ENCODE measurements around the gene MSLN.

The MSLN gene

DNA sequence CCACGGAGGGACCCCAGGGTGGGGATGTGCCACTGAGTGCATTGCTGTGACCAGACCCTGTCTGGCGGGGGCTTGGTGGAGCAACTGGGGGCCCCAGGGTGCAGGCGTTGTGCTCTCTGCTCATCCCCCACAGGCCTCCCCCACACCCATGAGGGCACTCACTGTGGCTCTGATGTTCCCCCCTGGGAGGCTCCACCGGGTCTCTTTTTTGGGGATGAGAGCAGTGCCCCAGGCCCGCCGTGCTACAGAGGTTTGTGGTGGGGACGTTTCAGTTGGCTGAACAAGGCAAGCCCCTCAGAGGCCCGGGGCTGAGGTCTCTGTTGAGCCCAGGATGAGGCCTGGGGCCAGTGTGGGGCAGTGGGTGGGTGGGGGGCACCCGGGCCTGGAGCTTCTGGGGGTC lies 36.8 kb upstream of the MSLN start:
- DNase-seq, result no peak

DNA sequence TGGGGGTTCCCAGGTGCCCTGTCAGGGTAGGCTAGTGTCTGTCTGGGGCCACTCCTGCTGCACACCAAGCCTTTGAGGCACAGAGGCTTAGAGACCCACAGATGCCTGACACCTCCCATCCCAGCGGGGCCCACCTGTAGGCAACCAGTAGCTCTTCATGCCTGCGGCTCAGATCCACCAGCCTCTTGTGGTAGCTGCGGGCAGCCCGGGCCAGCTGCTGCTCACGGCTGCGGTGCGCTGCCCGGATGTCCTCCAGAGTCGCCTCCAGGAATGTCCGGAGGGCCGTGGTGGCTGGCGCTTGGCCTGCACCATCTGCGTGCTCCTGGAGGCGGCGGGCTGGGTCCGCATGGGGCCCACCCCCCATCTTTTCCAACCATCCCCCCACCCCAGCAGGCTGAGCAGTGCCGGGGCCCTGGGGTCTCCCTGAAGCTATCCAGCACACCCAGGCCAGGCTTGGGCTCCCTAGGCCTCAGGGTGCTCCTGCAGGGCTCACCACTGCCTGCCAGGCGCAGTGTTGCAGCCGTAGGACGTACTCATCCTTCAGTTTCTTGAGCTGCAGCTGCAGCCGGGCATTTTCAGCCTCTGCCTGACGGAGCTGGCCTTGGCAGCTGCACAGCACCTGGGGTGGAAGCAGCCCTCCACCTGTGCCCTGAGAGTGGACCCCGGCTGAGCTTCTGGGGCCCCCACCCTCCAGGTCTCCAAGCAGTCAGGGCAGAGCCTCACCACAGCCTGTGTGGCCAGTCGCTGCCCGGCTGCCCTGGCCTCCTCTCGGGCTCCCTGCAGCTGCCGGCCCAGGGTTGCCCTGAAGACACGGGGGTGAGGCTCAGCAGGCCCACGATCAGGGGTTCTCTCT lies 36.1 kb upstream of the MSLN start:
- DNase-seq, result no peak

DNA sequence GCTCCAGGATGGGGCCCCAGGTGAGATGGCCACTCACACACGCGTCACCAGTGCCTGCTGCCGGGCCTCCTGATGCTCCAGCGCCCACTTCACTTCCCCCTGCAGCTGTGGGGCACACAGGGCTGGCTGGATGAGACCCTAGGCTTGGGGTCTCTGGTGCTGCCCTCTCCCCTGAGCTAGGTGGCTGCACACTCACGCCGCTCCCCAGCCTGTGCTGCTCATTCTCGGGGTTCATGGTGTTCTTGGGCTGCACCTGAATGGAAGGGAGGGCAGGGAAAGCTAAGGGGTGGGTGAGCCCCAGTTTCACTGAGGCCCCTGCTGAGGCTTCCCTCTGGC lies 35.5 kb upstream of the MSLN start:
- DNase-seq, result no peak

DNA sequence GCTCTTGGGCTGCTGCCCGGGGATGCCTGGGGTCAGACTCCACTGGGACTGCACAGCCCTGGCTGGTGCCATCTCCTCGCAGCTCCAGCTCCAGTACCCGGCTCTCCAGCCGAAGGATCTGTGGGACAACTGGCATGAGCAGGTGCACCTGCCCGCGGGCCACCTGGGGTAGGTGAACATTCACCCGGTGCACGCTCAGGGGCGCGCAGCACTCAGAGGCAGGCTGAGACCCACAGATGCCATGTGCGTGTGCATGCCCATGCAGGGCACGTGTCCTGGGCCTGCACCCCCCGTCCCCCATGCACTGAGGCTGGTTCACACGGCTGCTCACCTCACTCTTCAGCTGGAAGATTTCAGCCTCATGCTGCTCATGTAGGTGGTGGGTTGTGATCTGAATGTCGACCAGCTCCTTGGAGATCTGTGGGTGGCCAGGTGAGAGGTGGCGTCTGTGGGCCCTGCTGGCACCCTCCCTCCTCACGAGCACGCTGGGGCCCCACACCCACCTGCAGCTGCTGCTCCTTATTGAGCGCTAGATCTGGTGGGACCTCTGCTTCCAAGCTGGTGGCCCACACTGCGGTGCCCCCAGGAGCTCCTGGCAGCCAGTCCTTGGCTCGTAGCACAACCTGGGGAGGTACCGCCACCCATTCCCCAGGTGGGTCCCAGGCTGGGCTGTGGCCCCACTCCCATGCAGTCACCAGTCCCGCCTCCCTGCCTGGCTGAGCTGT lies 34.9 kb upstream of the MSLN start:
- no peak for DNase-seq

DNA sequence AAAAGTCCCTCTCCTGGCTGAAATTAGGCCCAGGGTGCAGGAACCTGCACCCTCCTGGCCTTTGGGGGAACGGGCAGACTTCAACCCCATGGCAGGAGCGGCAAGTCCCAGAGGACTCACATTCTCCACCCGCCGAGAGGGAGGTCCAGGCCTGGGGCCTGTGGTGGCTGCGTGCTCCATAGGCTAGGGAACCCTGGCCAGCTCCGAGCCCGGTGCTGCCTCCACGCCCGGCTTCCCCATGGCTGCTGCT lies 34.4 kb upstream of the MSLN start:
- no peak for DNase-seq

DNA sequence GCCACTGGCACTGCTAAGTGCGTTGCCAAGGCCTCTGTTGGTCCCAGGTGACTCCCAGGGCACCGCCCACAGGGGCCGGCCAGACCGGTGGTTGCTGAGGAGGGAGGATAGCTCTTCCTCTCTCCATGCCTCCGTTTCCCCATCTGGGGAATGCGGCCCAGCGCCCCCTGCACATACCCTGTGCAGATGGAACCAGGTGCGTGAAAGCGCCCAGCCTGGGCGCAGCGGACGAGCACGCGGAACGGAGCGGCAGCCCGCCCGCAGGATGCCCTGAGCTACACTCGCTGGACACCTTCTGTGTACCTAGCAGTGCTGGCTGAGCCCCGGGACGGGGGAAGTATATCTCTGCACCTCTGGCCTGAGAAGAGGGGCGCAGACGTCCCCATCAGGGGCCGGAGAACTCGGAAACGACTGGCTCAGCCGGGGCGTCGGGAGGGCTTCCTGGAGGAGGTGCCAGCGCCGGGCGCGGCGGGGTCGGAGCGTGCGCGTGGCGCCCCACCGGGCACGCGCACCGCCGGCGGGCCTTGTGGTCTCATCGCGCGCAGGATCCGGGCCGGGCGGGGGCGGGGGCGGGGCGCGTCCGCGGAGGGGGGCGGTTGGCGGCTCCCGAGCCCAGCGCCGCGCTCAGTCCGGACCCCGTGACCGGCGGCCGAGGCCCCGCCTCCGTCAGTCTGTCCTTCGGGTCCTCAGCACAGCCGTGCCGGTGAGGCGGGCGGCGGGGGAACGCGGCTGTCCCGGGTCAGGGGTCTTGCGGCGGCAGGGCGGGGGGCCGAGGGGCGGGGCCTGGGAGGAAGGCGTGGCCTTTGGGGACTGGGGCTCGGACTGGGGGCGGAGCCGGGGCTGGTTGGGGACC lies 33.9 kb upstream of the MSLN start, which contains the start of the genes CCDC78 and HAGHL:
CCDC78 (minus strand) TSS at position 6 of the 853 bp plus-strand sequence. CDS start 76 bp downstream, outside the sequence.
HAGHL (plus strand) TSS at position 669 of the 853 bp plus-strand sequence. CDS start 404 bp downstream, outside the sequence.
- DNase-seq, result peak; percentile 48

DNA sequence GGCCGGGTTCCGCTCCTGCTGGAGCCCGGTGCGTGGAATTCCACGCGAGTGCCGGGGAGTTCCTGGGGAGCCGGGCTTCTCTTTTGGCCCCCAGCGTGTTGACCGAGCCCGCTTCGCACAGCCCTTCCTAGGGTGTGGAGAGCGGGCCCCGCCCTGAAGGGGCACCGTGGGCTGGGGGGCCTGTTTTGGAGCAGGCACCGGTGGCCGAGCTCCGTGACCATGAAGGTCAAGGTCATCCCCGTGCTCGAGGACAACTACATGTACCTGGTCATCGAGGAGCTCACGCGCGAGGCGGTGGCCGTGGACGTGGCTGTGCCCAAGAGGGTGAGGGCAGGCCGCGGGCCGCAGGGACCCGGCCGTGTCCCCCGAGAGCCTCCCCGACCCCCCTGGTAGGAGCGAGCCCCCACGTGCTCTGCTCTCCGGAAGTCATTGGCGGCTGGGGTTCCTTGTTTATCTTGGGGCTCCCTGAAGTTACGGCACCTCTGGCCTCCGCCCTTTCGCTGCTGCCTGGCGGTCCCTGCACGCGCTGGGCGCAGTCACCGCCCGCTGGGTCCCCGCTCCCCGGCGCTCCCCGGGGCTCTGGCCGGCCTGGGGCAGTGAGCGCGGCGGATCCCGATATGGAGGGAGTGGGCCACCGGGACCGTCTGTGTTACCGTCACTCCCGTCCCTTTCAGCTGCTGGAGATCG lies 33.1 kb upstream of the MSLN start:
- DNase-seq, result no peak

DNA sequence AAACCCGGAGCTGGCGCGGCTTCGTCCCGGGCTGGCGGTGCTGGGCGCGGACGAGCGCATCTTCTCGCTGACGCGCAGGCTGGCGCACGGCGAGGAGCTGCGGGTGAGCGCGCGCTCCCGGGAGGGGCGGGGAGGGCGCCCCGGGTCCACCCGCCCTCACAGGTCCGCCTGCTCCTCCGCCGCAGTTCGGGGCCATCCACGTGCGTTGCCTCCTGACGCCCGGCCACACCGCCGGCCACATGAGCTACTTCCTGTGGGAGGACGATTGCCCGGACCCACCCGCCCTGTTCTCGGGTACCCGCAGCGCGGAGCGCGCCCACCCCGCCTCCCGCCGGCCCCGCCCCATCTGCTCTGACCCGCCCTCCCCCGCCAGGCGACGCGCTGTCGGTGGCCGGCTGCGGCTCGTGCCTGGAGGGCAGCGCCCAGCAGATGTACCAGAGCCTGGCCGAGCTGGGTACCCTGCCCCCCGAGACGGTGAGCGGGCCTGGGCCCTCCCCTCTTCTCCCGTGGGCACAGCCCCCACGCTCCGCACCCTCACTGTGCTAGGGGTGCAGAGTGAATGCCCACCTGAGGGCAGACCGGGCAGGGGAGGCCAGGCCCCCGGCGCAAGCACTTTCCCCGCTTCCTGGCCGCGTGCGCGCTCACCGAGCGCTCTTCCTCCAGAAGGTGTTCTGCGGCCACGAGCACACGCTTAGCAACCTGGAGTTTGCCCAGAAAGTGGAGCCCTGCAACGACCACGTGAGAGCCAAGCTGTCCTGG lies 32.2 kb upstream of the MSLN start:
- DNase-seq, result peak; percentile 51

DNA sequence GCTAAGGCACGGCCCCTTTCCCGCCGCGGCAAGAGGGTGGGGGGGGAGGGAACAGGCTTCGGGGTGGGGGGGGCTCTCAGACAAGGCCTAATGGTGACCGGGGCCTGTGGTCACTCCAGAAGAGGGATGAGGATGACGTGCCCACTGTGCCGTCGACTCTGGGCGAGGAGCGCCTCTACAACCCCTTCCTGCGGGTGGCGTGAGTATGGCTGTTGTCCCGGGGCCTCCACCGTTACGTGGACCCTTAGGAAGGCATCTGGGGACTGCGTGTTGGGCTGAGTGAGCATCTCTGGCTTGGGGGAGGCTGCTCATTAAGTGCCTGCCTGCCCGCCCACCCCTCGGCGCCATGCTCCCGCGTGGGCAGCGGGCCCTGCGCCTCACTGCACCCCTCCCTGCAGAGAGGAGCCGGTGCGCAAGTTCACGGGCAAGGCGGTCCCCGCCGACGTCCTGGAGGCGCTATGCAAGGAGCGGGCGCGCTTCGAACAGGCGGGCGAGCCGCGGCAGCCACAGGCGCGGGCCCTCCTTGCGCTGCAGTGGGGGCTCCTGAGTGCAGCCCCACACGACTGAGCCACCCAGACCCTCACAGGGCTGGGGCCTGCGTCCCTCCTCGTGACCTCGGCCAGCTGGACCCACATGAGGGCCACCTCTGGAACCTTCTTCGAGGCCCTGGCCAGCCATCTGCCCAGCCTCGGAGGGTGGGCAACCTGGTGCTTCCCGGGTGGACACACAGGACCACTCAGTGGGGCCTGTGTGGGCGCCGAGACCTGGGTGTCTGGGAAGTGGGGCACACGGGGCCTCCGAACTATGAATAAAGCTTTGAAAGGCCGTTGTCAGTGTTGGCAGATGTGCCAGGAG lies 31.4 kb upstream of the MSLN start:
- DNase-seq, result no peak

DNA sequence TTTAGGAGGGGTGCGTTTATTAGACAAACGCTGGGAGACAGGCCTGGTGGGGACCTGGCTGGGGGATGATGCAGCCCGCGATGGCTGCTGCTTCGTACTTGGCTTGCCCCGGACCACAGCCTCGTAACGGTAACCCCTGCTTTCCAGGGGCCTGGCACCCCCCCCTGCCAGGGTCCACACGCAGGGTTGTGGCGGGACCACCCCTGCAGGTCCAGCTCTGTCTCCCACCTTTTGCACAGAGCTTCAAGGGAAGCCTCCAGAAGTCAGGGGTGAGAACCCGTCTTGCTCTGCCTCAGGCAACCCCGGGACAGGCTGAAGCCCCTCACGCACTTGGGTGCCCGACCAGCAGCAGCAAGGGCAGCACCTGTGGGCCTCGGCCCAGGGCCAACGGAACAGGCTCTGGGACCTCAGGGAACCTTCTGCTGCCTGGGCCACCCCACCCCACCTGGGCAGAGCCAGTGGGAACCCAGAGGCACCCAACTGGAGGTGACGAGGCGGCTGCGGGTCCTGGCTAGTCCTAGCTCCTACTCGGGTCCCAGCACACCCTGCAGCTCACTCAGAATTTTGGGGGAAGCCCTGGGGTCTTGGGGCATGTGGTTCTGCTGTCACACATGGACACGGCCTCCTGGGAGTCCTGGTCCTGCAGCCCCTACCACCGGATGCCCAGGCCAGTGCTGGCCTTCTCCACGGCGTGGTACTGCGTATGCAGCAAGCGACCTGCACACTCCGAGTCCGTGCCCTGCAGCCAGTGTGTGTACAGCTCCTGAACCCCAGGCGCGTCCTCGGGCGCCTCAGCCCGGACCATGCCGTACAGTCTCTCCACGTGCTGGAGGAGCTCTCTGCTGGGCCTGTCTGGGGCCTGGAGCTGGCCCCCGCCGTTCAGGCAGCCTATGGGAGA lies 30.5 kb upstream of the MSLN start:
- DNase-seq, result no peak

DNA sequence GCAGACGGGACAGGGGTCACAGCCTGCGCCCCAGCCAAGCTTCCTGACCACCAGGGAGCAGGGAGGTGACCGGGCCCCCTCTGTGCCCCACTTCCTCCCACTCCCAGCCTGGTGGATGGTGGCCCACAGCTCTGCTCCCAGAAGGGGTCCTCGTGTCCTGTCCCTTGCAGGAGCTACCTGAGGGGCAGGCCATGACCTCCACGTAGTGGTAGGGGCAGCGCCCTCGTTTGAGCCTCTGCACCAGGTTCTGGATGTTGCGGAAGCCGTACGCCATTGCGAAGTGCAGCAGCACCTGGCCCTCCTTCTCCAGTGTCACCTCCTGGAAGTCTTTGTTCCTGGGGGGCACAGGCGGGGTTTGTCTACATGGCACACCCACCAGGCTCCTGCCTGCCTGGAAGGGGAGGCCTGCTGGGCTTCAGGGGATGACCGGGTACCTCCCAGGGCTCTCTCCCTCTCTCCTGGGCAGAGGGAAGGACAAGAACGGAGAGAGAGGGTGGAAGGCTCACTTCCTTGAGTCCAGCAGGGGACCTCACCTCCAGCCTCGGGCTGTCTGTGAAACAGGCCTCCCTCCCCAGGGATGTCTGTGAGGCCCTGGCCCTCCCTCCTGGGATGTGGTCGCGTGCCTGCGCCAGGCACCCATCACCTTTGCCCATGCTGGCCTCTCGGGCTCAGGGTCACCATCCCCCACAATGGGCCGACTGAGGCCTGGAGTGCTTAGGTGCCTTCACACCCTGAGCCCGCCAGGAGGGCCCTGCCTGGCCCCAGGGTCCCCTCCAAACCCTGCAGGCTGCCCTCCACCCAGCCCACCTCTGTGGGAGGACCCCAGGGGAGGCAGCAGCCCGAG lies 29.6 kb upstream of the MSLN start:
- DNase-seq, result no peak

DNA sequence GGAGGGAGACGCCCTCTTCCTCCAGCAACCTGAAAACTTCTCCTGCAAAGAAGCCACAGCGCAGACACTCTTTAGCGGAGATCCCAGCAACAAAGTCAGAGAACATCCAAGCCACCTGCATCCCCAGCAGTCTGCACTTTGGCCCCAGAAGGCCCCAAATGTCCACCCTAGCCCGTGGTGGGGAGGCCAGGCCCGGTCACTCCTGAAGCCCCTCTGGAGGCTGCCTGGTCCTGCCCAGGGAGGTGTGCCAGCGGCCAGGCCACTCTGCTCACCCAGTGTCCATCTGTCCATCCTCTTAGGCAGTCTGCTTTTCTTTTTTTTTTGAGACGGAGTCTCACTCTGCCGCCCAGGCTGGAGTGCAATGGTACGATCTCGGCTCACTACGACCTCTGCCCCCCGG lies 28.2 kb upstream of the MSLN start:
- DNase-seq, result no peak

DNA sequence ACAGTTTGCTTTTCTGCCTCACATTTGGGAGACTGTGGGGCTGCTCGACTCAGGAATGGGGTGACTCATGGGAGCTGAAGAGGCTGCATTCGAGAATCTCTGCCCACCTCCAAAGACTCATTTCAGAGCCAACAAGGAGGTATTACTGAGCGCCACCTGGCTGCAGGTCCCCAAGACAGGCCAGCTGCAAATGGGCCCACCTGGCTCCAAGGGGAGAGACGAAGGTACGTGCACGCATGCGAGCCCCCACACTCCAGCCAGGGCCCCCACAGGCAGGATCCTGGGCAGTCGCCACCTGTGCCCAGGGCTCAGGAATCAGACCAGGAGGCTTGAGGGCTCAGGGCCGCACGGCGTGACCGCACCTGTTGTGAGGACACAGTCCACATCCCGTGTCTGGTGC lies 27.6 kb upstream of the MSLN start:
- DNase-seq, result no peak

DNA sequence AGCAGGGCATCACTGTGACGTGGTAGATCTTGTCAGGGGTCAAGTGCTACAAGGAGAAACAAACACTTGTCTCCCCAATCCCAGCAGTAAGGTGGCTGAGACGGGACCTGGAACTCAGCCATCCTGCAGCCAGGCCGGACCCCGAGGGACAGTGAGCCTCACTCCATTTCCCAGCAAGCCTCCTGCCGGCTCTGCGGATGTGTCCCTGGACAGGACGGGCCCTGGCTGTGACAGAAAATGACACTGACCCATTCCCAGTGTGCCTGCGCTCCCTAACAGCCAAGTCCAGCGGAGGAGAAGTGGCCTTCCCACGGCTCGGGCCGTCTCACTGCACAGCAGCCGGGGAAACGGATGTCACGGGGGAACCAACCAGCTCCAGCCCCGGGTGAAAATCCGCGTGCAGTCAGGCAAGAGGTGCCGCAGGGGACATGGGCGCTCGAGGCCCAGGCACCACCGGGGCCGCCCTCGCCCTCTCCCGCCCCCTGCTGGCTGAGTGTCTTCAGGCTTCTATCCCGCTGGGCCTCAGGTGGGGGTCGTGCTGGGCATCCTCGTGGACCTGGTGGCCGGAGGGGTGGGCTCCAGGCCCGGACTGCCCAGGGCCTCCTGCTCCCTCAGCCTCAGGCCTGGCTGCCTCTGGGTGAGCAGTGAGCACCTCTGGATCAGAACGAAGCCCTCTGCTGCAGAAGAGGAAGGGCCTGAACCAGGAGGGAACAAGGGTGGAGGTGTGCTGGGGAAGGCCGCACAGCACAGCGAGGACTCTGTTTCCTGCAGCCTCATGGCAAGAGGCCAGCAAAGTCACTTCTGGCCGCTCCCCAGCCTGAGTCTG lies 26.9 kb upstream of the MSLN start:
- peak; percentile 40 for DNase-seq

DNA sequence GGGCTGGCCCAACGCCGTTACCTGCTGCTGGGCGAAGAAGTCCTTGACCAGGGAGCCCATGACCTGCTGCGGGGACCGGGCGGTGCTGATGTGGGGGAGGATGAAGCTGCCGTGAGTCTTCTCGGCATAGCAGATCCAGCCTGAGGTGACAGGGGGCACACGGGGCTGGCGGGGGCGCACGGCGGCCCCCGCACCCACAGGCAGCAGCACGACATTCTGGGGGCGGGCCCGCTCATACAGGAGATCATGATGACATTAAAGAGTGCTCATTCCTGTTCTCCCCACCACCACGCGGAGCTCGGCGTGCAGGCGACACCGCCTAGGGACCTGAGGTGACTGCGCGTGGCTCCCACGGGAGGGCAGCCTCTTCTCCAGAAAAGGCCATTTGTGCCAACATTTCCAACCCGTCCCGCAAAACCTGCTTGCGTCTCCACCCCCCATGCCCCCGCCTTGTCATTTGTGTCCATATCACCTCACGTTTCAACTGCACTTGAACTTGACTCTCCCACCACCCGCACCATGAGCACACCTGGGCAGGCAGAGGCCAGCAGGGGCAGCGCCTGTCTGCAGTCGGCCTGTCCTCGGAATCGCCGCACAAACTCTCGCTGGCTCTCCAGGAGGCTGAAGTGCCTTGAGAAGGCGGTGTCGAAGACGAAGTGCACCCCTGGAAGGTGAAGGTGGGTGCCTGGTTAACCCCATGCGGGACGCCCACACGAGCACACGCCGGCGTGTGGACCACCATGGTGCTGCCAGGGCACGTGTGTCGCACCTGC lies 26.1 kb upstream of the MSLN start:
- no peak for DNase-seq

DNA sequence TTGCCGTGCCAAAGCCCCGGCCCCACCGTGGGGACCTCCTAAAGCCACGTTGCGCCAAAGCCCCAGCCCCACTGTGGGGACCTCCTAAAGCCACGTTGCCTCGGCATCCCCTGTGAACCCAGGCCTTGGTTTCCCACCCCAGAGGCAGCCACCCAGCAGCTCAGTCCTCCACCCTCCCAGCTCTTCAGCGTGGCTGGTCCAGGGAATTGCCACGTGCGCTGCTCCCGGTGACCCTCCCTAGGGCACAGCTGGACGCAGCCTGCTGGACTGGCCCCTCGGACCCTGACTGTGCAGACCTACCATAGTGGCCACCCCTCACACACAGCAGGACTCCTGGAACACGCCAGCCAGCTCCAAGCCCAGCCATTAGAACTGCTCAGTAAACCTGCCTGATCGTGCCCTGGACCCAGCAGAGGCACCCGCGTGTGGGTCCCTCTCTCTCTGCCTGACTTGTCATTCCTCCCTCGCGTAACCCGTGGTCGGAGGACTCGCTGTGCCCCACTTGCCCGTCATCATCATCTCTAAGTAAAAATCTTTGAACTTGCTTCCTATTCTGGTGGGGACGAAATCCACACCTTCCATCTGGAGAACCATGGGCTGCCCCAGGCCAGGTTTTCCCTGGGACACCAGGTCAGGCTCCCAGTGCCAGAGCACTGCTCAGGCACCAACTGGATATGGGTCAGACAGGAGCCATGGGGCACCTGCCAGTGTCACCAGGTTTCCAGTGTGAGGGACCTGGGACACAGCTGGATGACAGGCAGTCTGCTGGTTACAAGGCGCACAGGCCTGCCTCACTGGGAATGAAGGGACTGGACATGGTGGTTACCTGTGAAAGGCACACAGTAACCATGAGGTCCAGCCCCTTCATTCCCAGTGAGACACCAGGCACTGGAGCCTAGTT lies 25.3 kb upstream of the MSLN start:
- no peak for DNase-seq
